Measurements from ENCODE around the gene FUT1. TPM values are rescaled to one million over a fixed set of nuclear protein-coding genes. Genes with fewer than 3 reads are reported as not detected.

The FUT1 gene
- total RNA-seq, 4 donors from 2014 or later: 0.98 to 4.2 (median 2.4) TPM

DNA sequence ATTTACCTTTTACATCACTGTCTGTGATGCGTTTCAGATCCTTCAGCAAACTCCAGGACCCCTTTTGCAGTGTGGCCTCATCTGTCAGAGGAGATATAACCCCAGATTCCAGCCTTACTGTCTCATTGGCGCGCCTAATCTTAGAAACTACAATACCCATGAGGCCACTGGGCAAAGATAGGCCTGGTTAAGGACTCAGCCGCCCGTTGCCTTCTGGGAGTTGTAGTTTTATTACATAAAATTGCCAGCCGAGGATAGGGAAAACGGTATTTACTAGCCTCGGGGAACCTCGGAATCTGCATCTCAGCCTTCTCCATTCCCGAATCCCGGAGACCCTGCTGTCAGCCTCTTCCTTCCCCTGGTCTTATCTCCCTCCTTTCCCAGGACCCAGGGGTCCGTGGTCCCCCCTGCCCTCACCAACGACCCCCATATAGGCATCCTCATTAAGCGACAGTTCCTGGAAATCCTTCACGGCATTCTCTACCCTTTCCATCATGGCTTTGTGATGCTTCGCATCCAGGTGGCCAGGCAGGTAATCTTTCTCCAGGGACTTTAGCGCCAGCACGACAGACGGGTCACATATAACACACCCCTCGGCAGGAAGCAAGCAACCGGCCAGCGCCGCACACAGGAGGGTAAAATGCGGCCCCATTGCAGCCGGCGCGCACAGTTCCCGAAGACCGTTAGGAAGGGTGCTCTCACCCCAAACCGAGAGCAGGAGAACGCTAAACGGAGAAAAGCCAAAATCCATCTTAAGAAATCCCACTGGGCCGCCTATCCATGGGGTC, 7.0 kb downstream of the FUT1 start:
- Histone ChIP-seq H3K27me3 (peaks cover 0 to 23% of the 10 kb centered on the region in 2 donors), H3K4me1 (peaks cover 0 to 28% (median 5%) of the 10 kb centered on the region in 4 donors), H3K4me3 (no peak overlapping the region), H3K27ac (no peak overlapping the region), H3K36me3 (no peaks in the 10 kb centered on the region), H3K9me3 (no peaks in the 10 kb centered on the region)
- peak in 1 of 2 donors; percentile 46 for TF ChIP-seq EP300 (IDR thresholded peaks at IDR 0.05)
- TF ChIP-seq, protein P1, sequence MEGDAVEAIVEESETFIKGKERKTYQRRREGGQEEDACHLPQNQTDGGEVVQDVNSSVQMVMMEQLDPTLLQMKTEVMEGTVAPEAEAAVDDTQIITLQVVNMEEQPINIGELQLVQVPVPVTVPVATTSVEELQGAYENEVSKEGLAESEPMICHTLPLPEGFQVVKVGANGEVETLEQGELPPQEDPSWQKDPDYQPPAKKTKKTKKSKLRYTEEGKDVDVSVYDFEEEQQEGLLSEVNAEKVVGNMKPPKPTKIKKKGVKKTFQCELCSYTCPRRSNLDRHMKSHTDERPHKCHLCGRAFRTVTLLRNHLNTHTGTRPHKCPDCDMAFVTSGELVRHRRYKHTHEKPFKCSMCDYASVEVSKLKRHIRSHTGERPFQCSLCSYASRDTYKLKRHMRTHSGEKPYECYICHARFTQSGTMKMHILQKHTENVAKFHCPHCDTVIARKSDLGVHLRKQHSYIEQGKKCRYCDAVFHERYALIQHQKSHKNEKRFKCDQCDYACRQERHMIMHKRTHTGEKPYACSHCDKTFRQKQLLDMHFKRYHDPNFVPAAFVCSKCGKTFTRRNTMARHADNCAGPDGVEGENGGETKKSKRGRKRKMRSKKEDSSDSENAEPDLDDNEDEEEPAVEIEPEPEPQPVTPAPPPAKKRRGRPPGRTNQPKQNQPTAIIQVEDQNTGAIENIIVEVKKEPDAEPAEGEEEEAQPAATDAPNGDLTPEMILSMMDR (IDR thresholded peaks at IDR 0.05): no peak
- WGBS, 2 donors: 32 to 38% methylated on average over 33 of the region's 33 CpGs
- DNase-seq (ENCODE audit: low spot score in 2 of 2): peak in 1 of 2 donors; percentile 66

DNA sequence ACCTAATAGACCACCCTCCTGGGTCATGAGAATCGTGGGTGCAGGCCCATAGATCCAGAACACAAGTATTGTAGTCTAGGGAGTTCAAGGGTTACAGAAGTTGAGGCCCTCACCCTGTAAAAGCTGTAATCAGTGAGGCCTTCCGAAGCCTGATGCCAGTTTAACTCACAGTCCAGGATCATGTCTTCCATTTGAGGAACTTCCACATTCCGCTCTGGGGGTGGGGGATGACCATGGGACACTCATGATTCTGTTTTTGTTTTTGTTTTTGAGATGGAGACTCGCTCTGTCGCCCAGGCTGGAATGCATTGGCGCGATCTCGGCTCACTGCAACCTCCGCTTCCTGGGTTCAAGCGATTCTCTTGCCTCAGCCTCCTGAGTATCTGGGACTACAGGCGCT, 10.3 kb downstream of the FUT1 start:
- Histone ChIP-seq H3K27me3 (peaks cover 0 to 11% of the 10 kb centered on the region in 2 donors), H3K36me3 (no peaks in the 10 kb centered on the region), H3K4me3 (no peak overlapping the region), H3K9me3 (no peaks in the 10 kb centered on the region), H3K27ac (peak overlapping the region in 2 of 4 donors; percentile 17 to 87), H3K4me1 (peaks cover 0 to 43% (median 18%) of the 10 kb centered on the region in 4 donors)
- WGBS, 2 donors: 88 to 93% methylated on average over 11 of the region's 11 CpGs
- TF ChIP-seq POLR2A (IDR thresholded peaks at IDR 0.05) (no peak), EP300 (IDR thresholded peaks at IDR 0.05) (no peak)
- DNase-seq (ENCODE audit: low spot score in 2 of 2): no peak

DNA sequence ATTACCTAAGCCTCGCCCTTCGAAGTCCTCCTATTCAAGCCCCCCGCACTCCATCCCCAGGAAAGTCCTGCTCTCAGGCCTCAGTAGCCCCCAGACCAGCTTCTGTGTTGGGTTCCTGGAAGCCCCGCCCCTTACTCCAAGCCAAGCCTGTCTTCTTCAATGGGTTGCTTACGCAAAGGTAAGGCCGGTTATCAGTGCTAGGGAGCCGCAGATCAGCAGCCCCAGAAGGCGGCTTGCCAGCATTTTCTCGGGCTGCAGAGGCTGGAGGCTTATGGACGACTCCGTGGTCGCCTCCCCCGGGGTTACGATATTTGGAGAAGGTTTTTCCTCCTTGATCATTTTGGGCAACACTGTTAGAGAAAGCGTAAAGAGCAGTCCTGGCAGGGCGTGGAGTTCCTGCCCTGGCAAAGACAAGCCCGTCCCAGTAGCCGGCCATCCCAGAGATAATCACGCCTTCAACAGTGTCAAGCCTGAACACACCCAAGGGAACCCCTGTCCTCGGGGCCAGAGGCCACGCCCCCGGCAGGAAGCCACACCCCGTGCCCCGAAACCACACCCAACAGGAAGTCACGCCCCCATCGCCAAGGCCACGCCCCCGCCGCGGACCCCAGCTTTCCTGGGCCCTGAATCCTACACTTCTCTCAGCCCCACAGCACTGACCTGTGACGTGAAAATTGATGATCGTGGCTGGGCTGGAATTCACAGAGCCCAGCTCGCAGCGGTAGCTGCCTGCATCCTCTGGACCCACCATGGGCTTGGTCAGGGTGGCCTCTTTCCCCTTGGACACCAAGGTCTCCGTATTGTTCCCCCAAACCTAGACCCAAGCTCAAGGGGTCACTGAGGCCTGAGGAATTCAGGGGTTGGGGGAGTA, 11.1 kb downstream of the FUT1 start:
- WGBS, 2 donors: 55 to 60% methylated on average over 19 to 31 of the region's 35 CpGs
- TF ChIP-seq EP300 (IDR thresholded peaks at IDR 0.05): no peak
- DNase-seq (ENCODE audit: low spot score in 2 of 2): no peak
- H3K4me3 ChIP-seq: peak overlapping the region in 1 of 4 donors; percentile 1
- H3K27ac ChIP-seq: peak overlapping the region in 2 of 4 donors; percentile 67 to 87
- no peaks in the 10 kb centered on the region for H3K9me3 ChIP-seq
- H3K36me3 ChIP-seq: no peaks in the 10 kb centered on the region
- H3K27me3 ChIP-seq: peaks cover 0 to 10% of the 10 kb centered on the region in 2 donors
- H3K4me1 ChIP-seq: peaks cover 0 to 36% (median 18%) of the 10 kb centered on the region in 4 donors

DNA sequence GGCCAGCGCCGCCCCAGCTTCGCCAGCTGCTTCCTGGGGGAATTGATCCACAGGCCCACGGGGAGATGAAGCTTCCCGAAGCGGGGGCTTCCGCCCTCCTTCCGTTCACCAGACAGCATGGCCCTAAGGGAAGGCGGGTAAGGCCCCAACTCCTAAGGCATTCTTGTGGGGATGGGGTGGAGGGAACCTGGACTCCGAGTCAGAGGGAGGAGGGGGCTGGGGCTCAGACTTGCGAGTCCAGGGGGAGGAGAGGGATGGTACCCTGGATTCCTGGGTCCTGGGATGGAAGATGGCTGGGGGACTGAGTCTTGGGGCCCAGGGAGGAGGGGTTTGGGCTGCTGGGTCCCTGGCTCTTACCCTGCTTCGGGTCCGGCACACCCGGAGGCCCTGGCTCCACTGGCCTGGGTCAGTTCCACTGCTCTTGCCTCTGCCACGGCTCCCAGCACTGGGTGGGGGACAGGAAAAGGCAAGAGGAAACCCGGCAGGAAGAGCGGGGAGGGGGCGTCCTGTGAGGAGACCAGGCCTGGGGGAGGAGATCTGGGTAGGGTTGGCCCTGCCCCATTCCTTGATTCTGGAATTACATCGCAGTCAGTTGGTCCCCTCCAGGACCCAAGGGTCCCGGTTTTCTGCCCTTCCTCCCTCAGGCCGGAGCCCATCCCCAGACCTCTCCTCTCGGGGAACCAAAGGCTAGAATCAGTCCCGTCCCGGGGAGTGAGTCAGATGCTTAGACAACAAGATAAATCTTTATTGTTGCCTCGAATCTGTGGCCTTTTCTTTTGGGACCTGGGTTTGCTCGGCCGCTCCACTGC, 12.1 kb downstream of the FUT1 start, which contains the start of gene RASIP1:
TSS of gene RASIP1 (minus strand) at position 447 of the 809 bp plus-strand sequence. CDS start at position 119, 328 bp downstream.
- no peaks in the 10 kb centered on the region for H3K27me3 ChIP-seq
- H3K27ac ChIP-seq: peak within 1 kb of the TSS; percentile 50 to 87 (median 74)
- peaks cover 0 to 36% (median 18%) of the 10 kb centered on the region in 4 donors for H3K4me1 ChIP-seq
- no peak for DNase-seq (ENCODE audit: low spot score in 2 of 2)
- peak within 1 kb of the TSS; percentile 44 to 63 (median 54) for H3K4me3 ChIP-seq
- 48 to 73% methylated on average over 26 to 27 of the region's 27 CpGs for WGBS, 2 donors
- no peaks in the 10 kb centered on the region for H3K9me3 ChIP-seq
- H3K36me3 ChIP-seq: peaks cover 0 to under 1% (median 0%) of the 10 kb centered on the region in 3 donors
- TF ChIP-seq, protein P1 (IDR thresholded peaks at IDR 0.05): no peak
- peak in 1 of 2 donors; percentile 22 for TF ChIP-seq EP300 (IDR thresholded peaks at IDR 0.05)

DNA sequence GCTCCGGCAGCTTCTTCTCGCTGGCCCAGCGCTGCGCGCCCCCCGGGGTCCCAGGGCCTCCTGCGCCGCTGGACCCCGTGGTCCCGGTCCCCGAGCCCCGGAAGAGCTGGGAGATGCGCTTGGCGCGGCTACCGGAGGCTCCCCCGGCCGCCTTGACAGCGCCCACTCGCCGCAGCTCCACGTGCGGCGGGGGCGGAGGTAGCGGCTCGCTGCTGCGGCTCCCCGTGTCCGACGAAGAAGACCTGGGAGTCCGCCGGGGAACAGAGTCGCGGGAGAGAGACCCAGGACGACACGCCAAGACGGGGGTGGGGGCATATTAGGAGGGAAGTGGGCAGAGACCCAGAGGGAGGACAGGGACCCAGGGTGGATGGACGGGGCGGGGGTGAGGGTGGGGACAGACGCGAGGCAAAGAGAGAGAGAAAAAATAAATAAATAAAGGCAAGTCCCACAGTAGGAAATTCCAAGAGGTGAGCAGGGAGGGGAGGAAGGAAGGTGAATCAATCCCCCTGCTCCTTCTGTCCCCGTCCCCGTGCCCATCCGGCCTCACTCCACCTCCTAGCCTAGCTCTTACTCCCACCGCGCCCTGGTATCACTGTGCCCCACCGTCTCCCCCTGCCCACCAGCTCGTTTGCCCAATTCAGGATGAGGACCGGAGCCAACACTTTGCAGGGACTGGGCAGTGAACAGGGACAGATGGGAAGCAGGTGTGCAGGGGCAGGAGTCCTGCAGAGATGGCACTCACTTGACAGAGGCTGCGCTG, 12.9 kb downstream of the FUT1 start:
- Histone ChIP-seq H3K36me3 (peaks cover 0 to 6% (median 0%) of the 10 kb centered on the region in 3 donors), H3K4me3 (peak overlapping the region; percentile 44 to 63 (median 54)), H3K4me1 (peaks cover 0 to 36% (median 18%) of the 10 kb centered on the region in 4 donors), H3K9me3 (no peaks in the 10 kb centered on the region), H3K27me3 (peaks cover 0 to 5% of the 10 kb centered on the region in 2 donors), H3K27ac (peak overlapping the region; percentile 50 to 87 (median 74))
- no peak for DNase-seq (ENCODE audit: low spot score in 2 of 2)
- TF ChIP-seq EP300 (IDR thresholded peaks at IDR 0.05): no peak
- 18 to 28% methylated on average over 33 to 49 of the region's 51 CpGs for WGBS, 2 donors

Measured in tibial nerve (tissue), 4 donors.